Left ventricle myocardium inferior (tissue), 1 donor: ENCODE measurements around the gene PRKG1. TPM values are rescaled to one million over a fixed set of nuclear protein-coding genes. Genes with fewer than 3 reads are reported as not detected.

Source experiments
- DNase-seq: peaks from one replicate; pipeline ENCODE4 v3.0.0-alpha.2; 2020
- H3K27ac ChIP-seq: fragments of 200-600 bp; replicated peaks from 2 replicates; pipeline ENCODE4 v1.8.0; 2021
- H3K27me3 ChIP-seq: fragments of 200-600 bp; 2 replicates; pipeline ENCODE4 v1.8.0; 2021; ENCODE audit warnings: low read depth
- H3K36me3 ChIP-seq: fragments of 200-600 bp; 2 replicates; pipeline ENCODE4 v1.8.0; 2021
- H3K4me1 ChIP-seq: fragments of 200-600 bp; 2 replicates; pipeline ENCODE4 v1.8.0; 2021
- H3K4me3 ChIP-seq: fragments of 200-600 bp; 2 replicates; pipeline ENCODE4 v1.8.0; 2021; ENCODE audit warnings: mild to moderate bottlenecking, moderate library complexity
- H3K9me3 ChIP-seq: fragments of 200-600 bp; replicated peaks from 2 replicates; pipeline ENCODE4 v1.8.0; 2021
- intact Hi-C: fragments of 100-400 bp; cut with micrococcal nuclease; formaldehyde crosslinking; loops from one replicate; pipeline ENCODE4 v1.11.0; 2022
- total RNA-seq: library from RNA; stranded (reverse); fragmentation: NEBNext Ultra II Directional; extraction: Animal tissue kit (Norgen Biotek cat#: 25700); gene quantifications from one replicate; pipeline ENCODE4 v1.2.1, GENCODE V29; 2021
- TF ChIP-seq, protein P1 (sequence below): fragments of 200-600 bp; IDR thresholded peaks from 2 replicates; pipeline ENCODE4 v1.8.0; 2021; ENCODE audit warnings: antibody characterized with exemption, mild to moderate bottlenecking, borderline replicate concordance
- donor health status: DM: no; HTN: yes; CAD: no; lungs with severe emphysema.

Gene PRKG1
- total RNA-seq, 1 donor from 2014 or later, result 38.9 TPM

DNA sequence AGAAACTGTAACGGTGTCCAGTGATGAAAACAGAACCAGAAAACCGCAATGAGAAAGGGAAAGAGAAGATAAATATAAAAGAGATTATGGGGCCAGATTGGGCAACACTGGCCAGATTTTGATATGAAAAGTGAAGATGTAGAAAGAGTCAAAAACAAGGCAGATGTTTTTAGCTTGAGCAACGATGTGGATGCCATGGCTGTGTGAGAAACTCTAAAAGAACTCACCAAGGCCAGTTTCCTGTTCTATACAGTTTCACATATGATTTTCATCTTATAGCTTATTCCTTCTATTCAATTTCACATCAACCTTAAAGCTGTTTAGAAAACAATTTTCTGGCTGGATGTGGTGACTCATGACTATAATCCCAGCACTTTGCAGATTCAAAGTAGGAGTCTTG, 588.8 kb downstream of the PRKG1 start:
- H3K36me3 ChIP-seq, result no peaks in the 10 kb centered on the region
- no peak for DNase-seq
- TF ChIP-seq, protein P1, sequence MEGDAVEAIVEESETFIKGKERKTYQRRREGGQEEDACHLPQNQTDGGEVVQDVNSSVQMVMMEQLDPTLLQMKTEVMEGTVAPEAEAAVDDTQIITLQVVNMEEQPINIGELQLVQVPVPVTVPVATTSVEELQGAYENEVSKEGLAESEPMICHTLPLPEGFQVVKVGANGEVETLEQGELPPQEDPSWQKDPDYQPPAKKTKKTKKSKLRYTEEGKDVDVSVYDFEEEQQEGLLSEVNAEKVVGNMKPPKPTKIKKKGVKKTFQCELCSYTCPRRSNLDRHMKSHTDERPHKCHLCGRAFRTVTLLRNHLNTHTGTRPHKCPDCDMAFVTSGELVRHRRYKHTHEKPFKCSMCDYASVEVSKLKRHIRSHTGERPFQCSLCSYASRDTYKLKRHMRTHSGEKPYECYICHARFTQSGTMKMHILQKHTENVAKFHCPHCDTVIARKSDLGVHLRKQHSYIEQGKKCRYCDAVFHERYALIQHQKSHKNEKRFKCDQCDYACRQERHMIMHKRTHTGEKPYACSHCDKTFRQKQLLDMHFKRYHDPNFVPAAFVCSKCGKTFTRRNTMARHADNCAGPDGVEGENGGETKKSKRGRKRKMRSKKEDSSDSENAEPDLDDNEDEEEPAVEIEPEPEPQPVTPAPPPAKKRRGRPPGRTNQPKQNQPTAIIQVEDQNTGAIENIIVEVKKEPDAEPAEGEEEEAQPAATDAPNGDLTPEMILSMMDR, result no peak
- intact Hi-C loops, result no loop called here
- H3K27ac ChIP-seq, result no peak overlapping the region
- H3K27me3 ChIP-seq, result no peaks in the 10 kb centered on the region
- H3K4me3 ChIP-seq, result no peak overlapping the region
- no peaks in the 10 kb centered on the region for H3K9me3 ChIP-seq
- peaks cover 29% of the 10 kb centered on the region for H3K4me1 ChIP-seq

- no peak overlapping the region for H3K27ac ChIP-seq
- H3K27me3 ChIP-seq, result no peaks in the 10 kb centered on the region
- peaks cover 3% of the 10 kb centered on the region for H3K9me3 ChIP-seq
- no peaks in the 10 kb centered on the region for H3K36me3 ChIP-seq
- H3K4me1 ChIP-seq, result peaks cover 30% of the 10 kb centered on the region
- DNase-seq, result no peak
- TF ChIP-seq, protein P1, result no peak
- intact Hi-C loops, result no loop called here
- no peak overlapping the region for H3K4me3 ChIP-seq
Measured at GRCh38 chr10:51666456-51666855, 592.2 kb downstream of the PRKG1 start.

DNA sequence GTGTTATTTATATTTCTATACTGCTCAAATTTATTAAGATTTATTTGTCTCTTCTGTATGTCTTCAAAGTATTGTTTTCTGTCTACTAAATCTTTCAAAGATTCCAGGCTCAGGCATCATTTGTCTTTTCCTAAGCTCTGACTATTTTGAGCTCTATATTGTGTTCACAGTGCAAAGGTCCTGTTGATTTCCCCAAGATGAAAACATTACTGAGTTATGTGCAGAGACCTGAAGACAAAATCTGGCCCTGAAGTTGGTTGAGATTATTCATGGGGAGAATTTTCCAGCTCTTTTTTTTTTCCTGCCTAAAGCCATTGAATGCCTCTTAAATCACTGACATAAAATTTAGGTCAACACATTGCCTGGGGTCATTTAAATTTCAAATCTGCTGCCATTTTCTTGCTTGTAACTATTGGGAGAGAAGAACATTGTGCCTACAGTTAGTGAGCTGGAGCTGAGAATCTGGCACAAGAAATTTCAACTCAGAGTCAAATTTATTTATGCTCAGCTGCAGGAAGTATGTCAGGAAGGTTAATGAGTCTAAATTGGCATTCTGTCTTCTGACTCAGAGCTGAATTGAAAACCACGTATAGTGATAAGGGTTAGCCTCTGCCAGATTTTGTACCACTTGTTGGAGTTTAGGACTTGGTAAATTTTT, 593.5 kb downstream of the PRKG1 start:
- H3K36me3 ChIP-seq, result no peaks in the 10 kb centered on the region
- H3K27ac ChIP-seq, result peak overlapping the region; percentile 6
- no peak for DNase-seq
- intact Hi-C loops, result no loop called here
- H3K4me3 ChIP-seq, result no peak overlapping the region
- H3K4me1 ChIP-seq, result peaks cover 30% of the 10 kb centered on the region
- TF ChIP-seq, protein P1, result no peak
- no peaks in the 10 kb centered on the region for H3K27me3 ChIP-seq
- H3K9me3 ChIP-seq, result peaks cover 15% of the 10 kb centered on the region

DNA sequence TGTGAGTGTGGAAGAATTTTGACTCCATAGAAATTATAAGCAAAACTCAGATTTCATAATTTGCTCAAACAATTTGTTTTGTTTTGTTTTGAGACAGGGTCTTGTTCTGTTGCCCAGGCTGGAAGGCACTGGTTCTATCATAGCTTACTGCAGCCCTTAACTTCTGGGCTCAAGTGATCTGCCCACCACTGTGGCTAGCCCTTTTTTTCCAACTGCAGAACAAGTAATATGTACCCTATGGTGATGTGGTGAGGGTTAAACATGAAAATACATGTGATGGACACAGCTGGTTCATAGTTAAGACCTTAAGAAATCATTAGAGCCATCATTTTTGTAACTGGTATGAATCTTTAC, 594.0 kb downstream of the PRKG1 start:
- TF ChIP-seq, protein P1, result no peak
- Histone ChIP-seq H3K27me3 (no peaks in the 10 kb centered on the region), H3K4me1 (peaks cover 30% of the 10 kb centered on the region), H3K36me3 (no peaks in the 10 kb centered on the region), H3K4me3 (no peak overlapping the region), H3K9me3 (peaks cover 15% of the 10 kb centered on the region), H3K27ac (peak overlapping the region; percentile 6)
- intact Hi-C loops, result no loop called here
- no peak for DNase-seq

GRCh38 chr10:51669041-51669440, 594.8 kb downstream of the PRKG1 start:
- Histone ChIP-seq H3K9me3 (peaks cover 15% of the 10 kb centered on the region), H3K4me1 (peaks cover 30% of the 10 kb centered on the region), H3K27ac (no peak overlapping the region), H3K27me3 (no peaks in the 10 kb centered on the region), H3K36me3 (no peaks in the 10 kb centered on the region), H3K4me3 (no peak overlapping the region)
- intact Hi-C loops, result no loop called here
- DNase-seq, result no peak
- TF ChIP-seq, protein P1, result no peak
